Stimulated activated effector memory CD8-positive, alpha-beta T cell treated with anti-CD3 and anti-CD28 coated beads, Interleukin-12 subunit alpha, Interleukin-12 subunit beta, amount 100 ng/mL, for 72 hours (primary cell): Measurements from ENCODE around the gene TSLP.

Experiments
- ATAC-seq: fragments of 150-1000 bp; cut with Tn5 transposase; 2 replicates; pipeline ENCODE4 v1.10.0; 2021
- DNase-seq, 2 donors: peaks; one replicate each; pipeline ENCODE4 v3.0.0; 2021 to 2022; ENCODE audit warnings: low spot score in 2 of 2
- H3K27ac Mint-ChIP-seq: one replicate; pipeline ENCODE4 v1.8.0; 2022; ENCODE audit warnings: mild to moderate bottlenecking, mixed read lengths
- H3K36me3 Mint-ChIP-seq: one replicate; pipeline ENCODE4 v1.8.0; 2022; ENCODE audit warnings: mild to moderate bottlenecking, mixed read lengths
- H3K4me1 Mint-ChIP-seq: one replicate; pipeline ENCODE4 v1.8.0; 2022; ENCODE audit warnings: mixed read lengths
- H3K4me3 Mint-ChIP-seq: one replicate; pipeline ENCODE4 v1.8.0; 2022; ENCODE audit warnings: mild to moderate bottlenecking, mixed read lengths
- H3K9me3 Mint-ChIP-seq: one replicate; pipeline ENCODE4 v1.8.0; 2022; ENCODE audit warnings: mixed read lengths

TSLP gene

GRCh38 chr5:111071413-111071812 lies at the start of gene TSLP:
Gene TSLP, plus strand, starts transcription at chr5:111071713. Its CDS starts 178 bp downstream, at chr5:111071891.
- H3K4me3 Mint-ChIP-seq, result peak within 1 kb of the TSS; percentile 75
- H3K36me3 Mint-ChIP-seq, result no peaks in the 10 kb centered on the region
- H3K27ac Mint-ChIP-seq, result no peak within 1 kb of the TSS
- DNase-seq (no peak), ATAC-seq (no peak)
- H3K4me1 Mint-ChIP-seq, result peaks cover 29% of the 10 kb centered on the region
- H3K9me3 Mint-ChIP-seq, result no peaks in the 10 kb centered on the region

GRCh38 chr5:111022301-111022700 lies 49.2 kb upstream of the TSLP start:
- Mint-ChIP-seq H3K9me3 (no peaks in the 10 kb centered on the region), H3K36me3 (no peaks in the 10 kb centered on the region), H3K4me1 (no peaks in the 10 kb centered on the region), H3K4me3 (no peak overlapping the region), H3K27ac (no peak overlapping the region)
- ATAC-seq, result no peak
- no peak for DNase-seq

- Mint-ChIP-seq H3K4me3 (no peak overlapping the region), H3K4me1 (no peaks in the 10 kb centered on the region), H3K36me3 (no peaks in the 10 kb centered on the region), H3K9me3 (no peaks in the 10 kb centered on the region), H3K27ac (no peak overlapping the region)
- DNase-seq (no peak), ATAC-seq (no peak)
Measured at GRCh38 chr5:111028865-111029264, 42.6 kb upstream of the TSLP start.

- DNase-seq (no peak), ATAC-seq (no peak)
- Mint-ChIP-seq H3K36me3 (no peaks in the 10 kb centered on the region), H3K9me3 (no peaks in the 10 kb centered on the region), H3K27ac (no peak overlapping the region), H3K4me1 (no peaks in the 10 kb centered on the region), H3K4me3 (no peak overlapping the region)
Measured at GRCh38 chr5:111043712-111044506, 27.6 kb upstream of the TSLP start.

GRCh38 chr5:111058064-111058463 lies 13.4 kb upstream of the TSLP start:
- H3K27ac Mint-ChIP-seq, result no peak overlapping the region
- ATAC-seq (no peak), DNase-seq (no peak)
- H3K4me1 Mint-ChIP-seq, result no peaks in the 10 kb centered on the region
- peaks cover 3% of the 10 kb centered on the region for H3K9me3 Mint-ChIP-seq
- H3K4me3 Mint-ChIP-seq, result no peak overlapping the region
- H3K36me3 Mint-ChIP-seq, result no peaks in the 10 kb centered on the region

- Mint-ChIP-seq H3K27ac (no peak overlapping the region), H3K9me3 (peaks cover 3% of the 10 kb centered on the region), H3K36me3 (no peaks in the 10 kb centered on the region), H3K4me1 (no peaks in the 10 kb centered on the region), H3K4me3 (no peak overlapping the region)
- ATAC-seq, result no peak
- no peak for DNase-seq
Measured at GRCh38 chr5:111060169-111060568, 11.3 kb upstream of the TSLP start.

GRCh38 chr5:111061618-111062017 lies 9.9 kb upstream of the TSLP start:
- H3K4me1 Mint-ChIP-seq, result no peaks in the 10 kb centered on the region
- no peak overlapping the region for H3K27ac Mint-ChIP-seq
- H3K36me3 Mint-ChIP-seq, result no peaks in the 10 kb centered on the region
- peaks cover 3% of the 10 kb centered on the region for H3K9me3 Mint-ChIP-seq
- no peak overlapping the region for H3K4me3 Mint-ChIP-seq
- no peak for ATAC-seq
- no peak for DNase-seq

GRCh38 chr5:111063709-111064322 lies 7.7 kb upstream of the TSLP start:
- no peaks in the 10 kb centered on the region for H3K36me3 Mint-ChIP-seq
- peak; percentile 34 for ATAC-seq

GRCh38 chr5:111066261-111066938 lies 5.1 kb upstream of the TSLP start:
- no peak for DNase-seq
- no peak overlapping the region for H3K4me3 Mint-ChIP-seq
- no peaks in the 10 kb centered on the region for H3K36me3 Mint-ChIP-seq
- H3K4me1 Mint-ChIP-seq, result peaks cover 11% of the 10 kb centered on the region
- no peak for ATAC-seq
- H3K27ac Mint-ChIP-seq, result no peak overlapping the region
- H3K9me3 Mint-ChIP-seq, result no peaks in the 10 kb centered on the region

More at GRCh38 chr5:111063709-111064322, 7.7 kb upstream of the TSLP start:
- DNase-seq, result no peak
- no peak overlapping the region for H3K27ac Mint-ChIP-seq
- peaks cover 1% of the 10 kb centered on the region for H3K9me3 Mint-ChIP-seq
- H3K4me3 Mint-ChIP-seq, result no peak overlapping the region
- no peaks in the 10 kb centered on the region for H3K4me1 Mint-ChIP-seq

GRCh38 chr5:111068213-111068612 lies 3.3 kb upstream of the TSLP start:
- Mint-ChIP-seq H3K9me3 (no peaks in the 10 kb centered on the region), H3K4me3 (no peak overlapping the region), H3K36me3 (no peaks in the 10 kb centered on the region), H3K4me1 (peaks cover 18% of the 10 kb centered on the region), H3K27ac (no peak overlapping the region)
- ATAC-seq (no peak), DNase-seq (no peak)

GRCh38 chr5:111069839-111070238 lies 1.7 kb upstream of the TSLP start:
- H3K36me3 Mint-ChIP-seq, result no peaks in the 10 kb centered on the region
- H3K9me3 Mint-ChIP-seq, result no peaks in the 10 kb centered on the region
- no peak for DNase-seq
- no peak for ATAC-seq
- no peak overlapping the region for H3K27ac Mint-ChIP-seq
- H3K4me1 Mint-ChIP-seq, result peaks cover 23% of the 10 kb centered on the region
- H3K4me3 Mint-ChIP-seq, result no peak overlapping the region

GRCh38 chr5:111070272-111071134 lies 1.0 kb upstream of the TSLP start:
- peaks cover 27% of the 10 kb centered on the region for H3K4me1 Mint-ChIP-seq
- DNase-seq (peak in 1 of 2 donors; percentile 50), ATAC-seq (peak; percentile 68)
- H3K9me3 Mint-ChIP-seq, result no peaks in the 10 kb centered on the region
- peak overlapping the region; percentile 46 for H3K4me3 Mint-ChIP-seq
- no peak overlapping the region for H3K27ac Mint-ChIP-seq
- no peaks in the 10 kb centered on the region for H3K36me3 Mint-ChIP-seq

- ATAC-seq, result peak; percentile 83
- Mint-ChIP-seq H3K4me1 (peaks cover 29% of the 10 kb centered on the region), H3K27ac (no peak overlapping the region), H3K9me3 (no peaks in the 10 kb centered on the region), H3K36me3 (no peaks in the 10 kb centered on the region), H3K4me3 (peak overlapping the region; percentile 75)
- DNase-seq, result peak; percentile 28 to 70
Measured at GRCh38 chr5:111072949-111073682, 1.6 kb downstream of the TSLP start.

- ATAC-seq (no peak), DNase-seq (no peak)
- Mint-ChIP-seq H3K4me3 (peak overlapping the region; percentile 75), H3K4me1 (peaks cover 29% of the 10 kb centered on the region), H3K36me3 (no peaks in the 10 kb centered on the region), H3K9me3 (no peaks in the 10 kb centered on the region), H3K27ac (no peak overlapping the region)
Measured at GRCh38 chr5:111074244-111074643, 2.7 kb downstream of the TSLP start.
